ENCODE measurements around the gene GDF10.

GRCh38 chr10:47359101-47359500, 59.1 kb downstream of the GDF10 start:
- no peak for TF ChIP-seq EZH2 (IDR thresholded peaks at IDR 0.05; ENCODE audit: borderline replicate concordance, low read depth, low read length, severe bottlenecking)
- no peak for TF ChIP-seq CTCF (IDR thresholded peaks at IDR 0.05; ENCODE audit: borderline replicate concordance, extremely low read depth, low read length, poor library complexity, severe bottlenecking)

All from DND-41 (cell line).